ENCODE results near the gene TRIM14.
"Not testable (repeated sequence)": the region's sequence is repeated elsewhere in the genome, so short reads cannot be mapped to it uniquely, and the experiment has no call there.

The TRIM14 gene

DNA sequence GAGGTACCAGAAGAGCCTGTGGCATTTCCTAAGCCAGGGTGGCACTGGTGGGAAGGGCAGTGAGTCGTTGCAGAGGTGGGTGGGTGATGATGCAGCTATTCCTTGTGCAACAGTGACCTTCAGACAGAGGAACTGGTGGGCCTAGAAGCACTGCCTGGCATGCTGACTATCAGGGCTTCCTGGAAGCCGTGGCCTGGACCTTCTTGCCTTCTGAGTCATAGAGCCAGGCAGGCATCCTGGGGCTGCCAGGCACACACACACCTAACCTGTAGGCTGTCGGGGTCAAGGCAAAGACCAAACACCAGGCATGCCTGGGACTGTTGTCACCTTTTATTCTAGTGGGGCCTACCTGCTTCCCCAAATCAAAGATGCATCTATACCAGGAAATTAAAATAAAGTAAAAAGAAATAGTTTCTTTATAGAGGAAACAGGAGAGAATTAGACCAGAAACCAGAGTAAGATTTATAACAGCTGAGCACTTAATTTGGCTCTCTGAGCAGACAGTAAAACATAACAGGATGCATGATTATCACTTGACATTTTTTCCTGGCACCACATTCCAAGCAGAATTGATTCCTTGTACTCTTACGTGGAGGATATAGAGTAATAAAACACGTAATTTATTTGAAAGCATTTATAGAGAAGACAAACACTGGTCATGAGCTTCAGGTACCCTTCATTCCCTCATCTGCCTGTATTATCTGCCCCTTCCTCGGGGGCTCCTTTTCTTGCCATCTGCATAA is 37.4 kb downstream of the TRIM14 start:
- peak; percentile 16 for DNase-seq

DNA sequence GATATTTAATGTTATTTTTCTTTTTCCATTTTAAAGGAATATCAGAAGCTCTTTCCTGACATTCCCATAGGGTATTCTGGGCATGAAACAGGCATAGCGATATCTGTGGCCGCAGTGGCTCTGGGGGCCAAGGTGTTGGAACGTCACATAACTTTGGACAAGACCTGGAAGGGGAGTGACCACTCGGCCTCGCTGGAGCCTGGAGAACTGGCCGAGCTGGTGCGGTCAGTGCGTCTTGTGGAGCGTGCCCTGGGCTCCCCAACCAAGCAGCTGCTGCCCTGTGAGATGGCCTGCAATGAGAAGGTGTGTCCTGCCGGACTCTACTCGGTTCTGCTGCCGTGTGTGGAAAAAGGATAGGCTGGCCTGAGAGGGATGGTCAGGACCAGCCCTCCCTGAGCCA is 38.2 kb downstream of the TRIM14 start:
- DNase-seq: no peak

DNA sequence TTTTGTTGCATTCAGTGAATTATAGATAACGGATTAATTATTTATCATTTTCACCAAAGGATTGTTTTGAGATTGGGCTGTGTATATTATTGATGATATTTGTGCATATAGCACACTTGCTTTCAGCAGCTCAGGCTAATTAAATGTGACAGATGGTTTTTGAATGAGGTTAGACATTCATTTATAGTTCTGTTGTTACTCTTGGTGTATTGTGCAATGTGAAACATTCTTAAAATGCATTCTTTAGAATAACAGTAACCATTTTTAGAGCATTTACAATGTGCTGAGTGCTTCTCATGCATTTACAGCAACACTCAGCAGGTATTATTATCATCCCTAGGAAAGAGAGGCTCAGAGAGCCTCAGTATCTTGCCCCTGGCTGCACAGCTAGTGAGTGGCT is 38.7 kb downstream of the TRIM14 start:
- DNase-seq: peak; percentile 45

DNA sequence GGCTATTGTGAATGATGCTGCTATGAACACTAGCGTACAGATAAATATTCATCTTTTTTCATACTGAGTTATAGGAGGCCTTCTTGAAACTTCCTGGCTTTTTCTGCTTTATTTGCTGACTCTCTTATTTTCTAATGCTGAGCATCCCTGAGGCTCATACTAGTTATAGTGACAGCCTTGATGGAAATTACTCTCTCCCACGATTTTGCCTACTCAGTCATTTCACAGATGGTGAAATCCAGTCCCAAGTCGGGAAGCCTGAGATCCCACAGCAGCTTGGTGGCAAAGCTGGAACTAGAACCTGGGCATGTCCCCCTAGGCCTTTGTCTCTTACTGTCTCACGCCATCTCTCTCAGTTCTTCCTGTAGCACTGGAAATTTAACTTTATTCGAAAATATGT is 40.1 kb downstream of the TRIM14 start:
- DNase-seq: no peak

DNA sequence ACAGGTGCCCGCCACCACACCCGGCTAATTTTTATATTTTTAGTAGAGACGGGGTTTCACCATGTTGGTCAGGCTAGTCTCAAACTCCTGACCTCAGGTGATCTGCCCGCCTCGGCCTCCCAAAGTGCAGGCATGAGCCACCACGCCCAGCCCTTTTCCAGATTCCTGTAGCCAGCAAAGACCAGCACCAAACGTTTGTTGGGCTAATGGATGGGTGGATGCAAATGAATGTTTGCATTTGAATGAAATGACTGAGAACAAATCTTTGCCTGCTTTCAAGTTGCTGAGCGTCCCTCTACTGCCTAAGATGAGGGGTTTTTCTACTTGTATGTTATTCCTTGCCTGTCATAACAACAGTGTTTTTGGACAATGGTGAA is 42.5 kb downstream of the TRIM14 start:
- not testable (repeated sequence) for DNase-seq

DNA sequence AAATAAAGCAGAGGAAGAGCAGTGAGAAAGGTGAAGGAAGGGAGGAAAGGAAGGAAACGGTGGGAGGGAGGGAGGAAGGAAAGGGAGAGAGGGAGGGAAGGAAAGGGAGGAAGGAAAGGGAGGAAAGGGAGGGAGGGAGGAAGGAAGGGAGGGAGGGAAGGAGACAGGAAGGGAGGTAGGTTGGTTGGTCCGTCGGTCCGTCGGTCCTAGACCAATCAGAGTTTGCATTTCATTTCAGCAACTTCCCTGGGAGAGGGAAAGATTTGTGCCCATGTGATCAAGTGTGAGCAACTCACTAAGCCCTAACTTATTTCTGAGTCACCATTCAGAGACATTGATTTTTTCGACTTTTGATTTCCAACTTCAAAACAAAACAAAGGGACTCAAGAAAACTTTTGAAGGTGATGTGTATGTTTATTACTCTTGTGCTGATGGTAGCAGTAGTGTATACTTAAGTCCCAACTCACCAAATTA is 43.7 kb downstream of the TRIM14 start:
- peak; percentile 55 for DNase-seq

DNA sequence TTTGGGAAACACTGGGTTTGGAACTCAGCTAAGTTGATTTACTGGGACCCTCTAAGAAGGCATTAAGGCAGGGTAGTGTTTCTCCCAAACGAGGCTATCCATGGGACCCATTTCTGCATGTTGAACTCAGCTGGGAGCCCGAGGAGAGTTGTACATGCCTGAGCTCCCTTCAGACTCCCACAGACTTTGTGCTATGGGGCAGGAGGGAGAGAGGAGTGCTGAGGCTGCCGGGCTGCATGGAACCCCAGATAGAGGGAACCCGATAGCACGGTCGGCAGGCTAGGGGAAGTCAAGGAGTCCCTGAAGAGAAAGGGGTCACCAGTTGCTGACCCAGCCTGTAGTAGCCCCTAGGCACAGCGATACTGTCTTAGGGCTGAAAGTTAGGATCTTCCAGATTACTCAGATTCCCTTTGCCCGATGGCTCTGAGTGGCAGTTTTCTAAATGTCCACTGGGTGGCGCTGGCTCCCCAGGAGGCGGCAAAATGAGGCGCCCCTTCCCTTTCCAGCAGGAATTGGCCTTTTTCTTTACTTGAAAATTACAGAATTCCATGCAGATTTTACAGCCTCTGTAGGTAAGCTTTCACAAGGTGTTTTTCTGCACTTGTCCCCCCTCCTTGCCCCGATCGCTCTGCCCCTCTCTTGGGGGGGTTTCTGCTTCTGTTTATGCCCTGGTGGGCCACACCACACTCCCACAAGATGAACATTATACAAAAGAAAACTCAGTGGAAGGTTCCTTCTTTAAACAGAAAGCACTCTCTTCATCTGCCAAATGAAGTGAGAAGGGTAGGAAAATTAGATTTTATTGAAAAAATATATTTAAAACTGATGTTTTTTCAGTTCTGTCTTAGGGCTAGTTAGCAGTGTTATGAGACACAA is 44.7 kb downstream of the TRIM14 start:
- DNase-seq: peak; percentile 46

DNA sequence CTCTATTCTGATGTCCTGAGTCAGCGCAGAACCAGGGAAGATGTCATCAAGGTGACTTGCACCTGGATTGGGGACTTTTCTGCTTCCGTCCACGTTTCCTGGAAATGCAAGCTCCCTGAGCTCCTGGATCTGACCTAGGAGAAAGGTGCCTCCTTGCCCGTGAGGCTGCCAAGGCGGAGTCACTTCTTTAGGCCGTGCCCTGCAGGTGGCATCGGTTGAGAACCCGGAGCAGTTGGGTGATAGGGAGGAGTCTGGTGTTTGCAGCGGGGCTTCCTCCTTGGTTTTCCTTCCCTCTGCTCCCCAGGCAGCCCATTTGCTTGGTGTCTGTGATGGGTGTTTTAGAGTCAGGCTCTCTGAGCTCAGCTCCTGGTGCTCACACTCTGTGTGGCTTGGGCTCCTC is 47.3 kb downstream of the TRIM14 start:
- no peak for DNase-seq

DNA sequence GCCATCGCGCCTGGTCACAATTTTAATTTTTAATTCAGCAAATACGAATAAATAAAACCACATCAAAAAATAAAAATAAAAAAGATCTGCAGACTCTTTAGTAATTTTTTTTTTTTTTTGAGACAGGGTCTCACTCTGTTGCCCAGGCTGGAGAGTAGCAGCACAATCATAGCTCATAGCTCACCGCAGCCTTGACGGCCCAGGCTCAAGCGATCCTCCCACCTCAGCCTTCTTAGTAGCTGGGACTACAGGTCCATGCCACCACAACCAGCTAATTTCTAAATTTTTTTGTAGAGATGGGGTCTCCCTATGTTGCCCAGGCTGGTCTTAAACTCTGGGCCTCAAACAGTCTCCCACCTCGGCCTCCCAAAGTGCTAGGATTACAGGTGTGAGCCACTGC is 48.3 kb downstream of the TRIM14 start:
- no peak for DNase-seq

DNA sequence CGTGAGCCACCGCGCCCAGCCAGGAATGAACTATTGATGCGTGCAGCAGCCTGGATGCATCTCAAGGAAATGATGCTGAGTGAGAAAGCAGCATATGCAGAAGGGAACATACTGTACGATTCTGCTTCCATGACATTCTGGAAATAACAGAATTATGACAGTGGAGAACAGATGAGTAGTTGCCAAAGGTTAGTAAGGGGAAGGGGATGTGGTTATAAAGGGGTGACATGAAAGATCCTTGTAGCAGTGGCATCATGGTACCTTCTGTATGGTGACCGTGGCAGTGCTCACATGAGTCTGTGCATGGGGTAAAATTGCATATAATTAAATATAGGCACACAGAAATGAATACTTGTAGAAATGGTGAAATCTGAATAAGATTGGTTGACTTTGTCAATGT is 49.5 kb downstream of the TRIM14 start:
- DNase-seq: no peak

DNA sequence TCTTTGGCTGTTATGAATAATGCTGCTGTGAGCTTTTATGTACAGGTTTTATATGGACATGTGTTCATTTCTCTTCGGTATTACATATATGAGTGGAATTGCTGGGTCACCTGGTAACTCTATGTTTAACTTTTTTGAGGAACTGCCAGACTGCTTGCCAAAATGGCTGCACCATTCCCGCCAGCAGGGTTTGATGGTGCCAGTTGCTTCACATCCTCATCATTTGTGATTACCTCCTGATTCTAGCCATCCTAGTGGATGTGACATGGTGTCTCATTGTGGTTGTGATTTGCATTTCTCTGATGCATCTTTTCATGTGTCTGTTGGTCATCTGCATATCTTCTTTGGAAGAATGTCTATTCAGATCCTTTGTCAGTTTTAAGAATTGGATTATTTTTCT is 51.8 kb downstream of the TRIM14 start:
- DNase-seq: no peak

DNA sequence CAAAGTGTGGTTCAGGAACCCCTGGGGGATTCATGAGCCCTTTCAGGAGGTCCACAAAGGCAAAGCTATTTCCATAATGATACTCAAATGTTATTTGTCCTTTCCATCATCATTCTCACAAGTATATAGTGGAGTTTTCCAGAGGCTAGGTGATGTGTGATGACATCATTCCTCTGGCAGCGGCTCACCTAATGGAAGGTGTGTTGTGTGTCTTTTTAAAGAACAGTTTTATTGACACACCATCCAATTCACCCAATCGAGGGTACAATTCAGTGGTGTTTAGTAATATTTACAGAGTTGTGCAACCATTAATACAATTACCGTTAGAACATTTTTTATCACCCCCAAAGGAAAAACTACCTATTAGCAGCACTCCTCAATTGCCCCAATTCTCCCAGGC is 52.8 kb downstream of the TRIM14 start:
- no peak for DNase-seq

DNA sequence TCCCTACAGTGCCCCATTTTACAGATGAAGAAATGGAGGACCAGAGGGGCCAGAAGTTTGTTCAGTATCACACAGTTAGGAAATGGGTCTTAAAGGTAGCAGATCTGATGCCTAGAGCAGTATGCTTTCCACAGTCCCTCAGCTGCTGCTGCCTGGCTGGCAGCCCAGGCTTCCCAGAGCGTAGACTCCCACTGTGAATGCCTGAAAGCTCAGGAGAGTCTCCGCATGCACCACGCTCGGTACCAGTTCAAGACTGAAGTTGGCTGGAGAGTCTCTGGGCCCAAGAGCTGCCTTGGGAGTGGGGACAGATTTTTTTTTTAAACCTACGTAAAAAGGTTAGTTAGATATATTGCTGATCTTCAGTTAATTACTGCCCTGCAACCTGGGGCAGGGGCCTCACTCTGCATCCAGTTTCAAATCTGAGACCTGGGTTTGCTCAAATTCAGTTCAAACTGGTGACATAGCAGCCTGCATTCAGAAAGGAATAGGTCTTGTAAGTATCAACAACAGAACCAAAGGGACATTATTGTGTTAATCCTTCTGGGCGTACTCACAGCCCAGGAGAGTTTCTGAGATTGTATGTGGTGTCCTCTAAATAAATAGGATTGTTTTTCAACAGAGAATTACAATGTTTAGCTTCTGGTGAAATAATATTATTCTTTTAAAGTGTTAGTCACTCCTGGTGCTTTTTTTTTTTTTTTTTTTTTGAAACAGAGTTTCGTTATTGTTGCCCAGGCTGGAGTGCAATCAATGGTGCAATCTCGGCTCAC is 54.2 kb downstream of the TRIM14 start:
- no peak for DNase-seq

DNA sequence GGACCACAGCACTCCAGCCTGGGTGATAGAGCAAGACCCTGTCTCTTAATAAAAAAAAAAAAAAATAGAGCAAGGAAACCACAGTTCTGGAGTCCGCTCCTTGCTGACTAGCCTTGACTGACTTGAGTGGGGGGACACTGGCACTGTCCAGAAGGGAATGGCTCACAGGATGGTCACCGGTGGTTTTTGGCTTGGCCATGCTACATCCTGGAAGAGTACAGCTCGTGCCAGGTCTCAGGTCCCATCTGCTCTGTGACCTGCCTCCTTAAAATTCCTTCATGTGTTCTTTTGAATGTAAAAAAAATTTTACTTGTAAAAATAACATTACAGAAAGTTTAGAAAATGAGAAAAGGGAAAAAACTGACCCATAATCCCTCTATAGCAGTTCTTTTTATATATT is 56.9 kb downstream of the TRIM14 start:
- DNase-seq: no peak

DNA sequence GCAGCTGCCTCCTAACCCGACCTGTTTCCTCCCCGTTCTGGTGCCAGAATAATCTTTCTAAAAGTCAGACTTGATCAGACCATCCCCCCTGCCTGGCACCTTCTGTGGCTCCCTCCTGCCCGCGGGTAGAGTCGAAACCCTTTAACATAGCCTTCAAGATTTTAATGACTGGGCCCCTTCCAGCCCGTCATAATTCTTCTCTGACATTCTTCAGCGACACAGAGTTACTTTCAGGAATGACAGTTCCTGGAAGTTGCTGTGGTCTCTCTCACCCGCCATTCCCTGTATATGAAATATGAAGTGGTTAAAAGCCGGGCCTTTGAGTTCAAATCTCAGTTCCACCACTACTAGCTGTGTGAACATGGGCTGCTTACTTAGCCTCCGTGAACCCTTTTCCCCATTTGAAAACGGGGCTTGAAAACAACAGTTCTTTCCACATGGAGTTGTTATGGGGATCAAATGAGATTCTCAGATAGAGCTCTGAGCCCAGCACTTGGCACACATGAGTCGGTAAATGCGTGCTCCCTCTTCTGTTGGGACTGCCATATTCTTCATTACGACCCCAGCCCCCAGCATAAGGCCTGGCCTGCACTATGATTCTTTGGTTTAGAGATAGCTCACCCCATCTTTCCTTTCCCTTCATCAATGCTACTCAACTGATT is 61.8 kb downstream of the TRIM14 start:
- DNase-seq: peak; percentile 28

DNA sequence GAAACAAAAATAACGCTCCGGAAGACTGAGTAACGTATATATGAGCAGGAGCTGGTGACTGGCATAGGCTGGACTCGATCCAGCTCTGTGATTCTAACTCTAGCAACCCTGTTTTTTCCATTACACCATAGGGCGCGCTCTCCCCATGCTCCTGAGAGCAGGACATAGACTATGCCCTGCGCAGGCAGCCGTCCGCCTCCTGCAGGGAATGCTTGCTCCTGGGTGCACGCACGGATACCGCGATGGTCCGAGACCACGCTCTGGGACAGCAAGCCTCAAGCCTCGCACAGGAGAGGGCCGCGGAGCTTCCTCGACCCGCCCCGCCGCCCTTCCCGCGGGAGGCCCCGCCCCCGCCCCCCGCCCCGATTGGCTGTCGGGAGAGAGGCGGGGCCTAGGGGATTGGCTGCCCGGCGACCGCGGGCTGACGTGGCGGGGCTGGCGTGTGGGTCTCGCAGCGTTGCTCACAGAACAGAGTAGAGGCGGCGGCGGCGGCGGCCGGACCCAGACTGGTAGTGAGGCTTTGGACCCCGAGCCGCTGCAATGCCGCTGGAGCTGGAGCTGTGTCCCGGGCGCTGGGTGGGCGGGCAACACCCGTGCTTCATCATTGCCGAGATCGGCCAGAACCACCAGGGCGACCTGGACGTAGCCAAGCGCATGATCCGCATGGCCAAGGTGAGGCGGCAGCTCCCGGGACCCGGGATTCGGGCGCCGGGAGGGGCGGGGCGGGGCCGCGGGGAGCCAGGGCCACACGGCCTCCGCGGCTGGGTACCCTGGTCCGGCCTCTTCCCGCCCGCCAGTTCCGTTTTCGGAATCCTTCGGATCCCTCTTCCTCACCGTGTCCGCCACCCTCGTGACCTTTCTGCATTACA is 62.5 kb downstream of the TRIM14 start, which contains the start of gene NANS:
Gene NANS (plus strand): TSS at position 464 of the 869 bp plus-strand sequence. CDS start 77 bp downstream, at position 541.
- peak; percentile 93 for DNase-seq

DNA sequence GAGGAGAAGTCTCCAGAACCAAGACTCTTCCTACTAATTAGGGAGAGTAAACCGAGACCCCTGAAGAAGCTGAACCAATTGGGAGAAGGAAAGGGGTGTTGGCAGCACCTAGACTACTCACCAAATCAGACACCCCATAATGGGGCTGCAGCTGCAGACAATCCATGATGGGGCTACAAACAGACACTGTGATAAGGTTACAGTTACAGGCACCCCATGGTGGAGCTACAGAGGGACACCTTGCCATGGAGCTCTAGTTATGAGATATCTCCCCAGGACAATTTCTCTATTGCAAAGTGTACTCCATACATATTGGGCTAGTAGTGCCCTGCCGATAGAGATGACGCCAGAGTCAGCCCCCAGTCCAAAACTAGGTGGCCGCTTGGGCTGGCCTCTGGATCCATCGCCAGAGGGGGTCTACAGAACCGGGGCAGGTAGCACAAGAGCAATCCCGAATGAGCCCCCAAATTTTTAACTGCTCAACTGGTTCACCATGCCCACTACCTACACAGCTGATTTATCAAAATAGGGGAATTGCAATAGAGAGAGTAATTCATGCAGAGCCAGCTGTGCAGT is 64.6 kb downstream of the TRIM14 start:
- DNase-seq: no peak

DNA sequence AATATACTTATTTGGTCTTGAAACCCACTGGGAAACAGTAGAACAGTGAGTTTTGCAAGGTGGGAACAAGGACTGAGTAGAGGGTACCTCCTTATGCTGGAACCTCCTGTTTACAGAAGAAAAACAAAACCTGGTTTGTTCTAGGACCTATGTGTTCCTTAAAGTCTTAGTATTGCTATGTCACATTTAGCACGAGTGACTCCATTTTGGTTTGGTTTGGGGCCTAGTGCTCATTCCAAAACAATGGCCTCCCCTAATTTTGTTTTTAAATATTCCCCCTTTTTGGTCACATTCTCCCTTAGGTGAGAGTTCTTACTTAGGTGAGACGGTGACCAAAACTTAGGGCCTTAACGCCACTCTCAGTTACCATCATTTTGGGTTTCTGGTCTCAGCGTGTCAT is 68.7 kb downstream of the TRIM14 start:
- no peak for DNase-seq

DNA sequence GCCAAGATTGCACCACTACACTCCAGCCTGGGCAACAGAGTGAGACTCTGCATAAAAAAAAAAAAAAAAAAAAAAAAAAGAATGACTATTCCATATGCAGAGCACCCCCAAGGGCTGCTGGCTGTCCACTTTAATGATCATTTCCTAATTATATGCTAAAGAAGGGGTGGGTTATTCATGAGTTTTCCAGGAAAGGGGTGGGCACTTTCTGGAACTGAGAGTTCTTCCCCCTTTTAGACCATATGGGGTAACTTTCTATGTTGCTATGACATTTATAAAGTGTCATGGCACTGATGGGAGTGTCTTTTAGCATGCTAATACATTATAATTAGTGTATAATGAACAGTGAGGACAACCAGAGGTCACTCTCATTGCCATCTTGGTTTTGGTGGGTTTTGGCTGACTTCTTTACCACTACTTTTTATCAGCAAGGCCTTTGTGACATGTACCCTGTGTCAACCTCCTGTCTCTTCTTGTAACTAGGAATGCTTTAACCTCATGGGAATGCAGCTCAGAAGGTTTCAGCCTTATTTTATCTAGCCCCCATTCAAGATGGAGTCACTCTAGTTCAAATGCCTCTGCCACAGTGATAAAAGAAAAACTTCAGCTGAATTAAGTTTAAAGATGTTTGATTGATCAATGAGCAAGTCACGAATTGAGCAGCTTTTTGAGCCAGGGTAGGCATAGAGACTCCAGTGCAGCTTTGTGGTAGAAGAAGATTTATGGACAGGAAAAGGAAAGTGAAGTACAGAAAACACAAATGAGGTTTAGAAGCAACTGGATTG is 69.5 kb downstream of the TRIM14 start:
- DNase-seq: no peak

DNA sequence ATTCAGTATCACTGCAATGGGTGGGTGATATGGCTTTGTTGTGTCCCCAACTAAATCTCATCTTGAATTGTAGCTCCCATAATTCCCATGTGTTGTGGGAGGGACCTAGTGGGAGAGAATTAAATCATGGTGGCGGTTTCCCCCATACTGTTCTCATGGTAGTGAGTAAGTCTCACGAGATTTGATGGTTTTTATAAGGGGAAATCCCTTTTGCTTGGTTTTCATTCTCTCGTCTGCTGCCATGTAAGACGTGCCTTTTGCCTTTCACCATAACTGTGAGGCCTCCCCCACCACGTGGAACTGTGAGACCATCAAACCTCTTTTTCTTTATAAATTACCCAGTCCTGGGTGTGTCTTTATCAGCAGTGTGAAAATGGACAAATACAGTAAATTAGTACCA is 72.0 kb downstream of the TRIM14 start:
- no peak for DNase-seq

Data from fibroblast of skin of abdomen (primary cell).